Measurements from ENCODE around the gene CARNS1. TPM values are rescaled to one million over a fixed set of nuclear protein-coding genes. Genes with fewer than 3 reads are reported as not detected.

The CARNS1 gene
- total and polyA plus RNA-seq, 2 of the 13 experiments (the other 11 are each of a cell fraction or from before 2014, with no cell fraction given), result not detected

- TF ChIP-seq, protein P1, sequence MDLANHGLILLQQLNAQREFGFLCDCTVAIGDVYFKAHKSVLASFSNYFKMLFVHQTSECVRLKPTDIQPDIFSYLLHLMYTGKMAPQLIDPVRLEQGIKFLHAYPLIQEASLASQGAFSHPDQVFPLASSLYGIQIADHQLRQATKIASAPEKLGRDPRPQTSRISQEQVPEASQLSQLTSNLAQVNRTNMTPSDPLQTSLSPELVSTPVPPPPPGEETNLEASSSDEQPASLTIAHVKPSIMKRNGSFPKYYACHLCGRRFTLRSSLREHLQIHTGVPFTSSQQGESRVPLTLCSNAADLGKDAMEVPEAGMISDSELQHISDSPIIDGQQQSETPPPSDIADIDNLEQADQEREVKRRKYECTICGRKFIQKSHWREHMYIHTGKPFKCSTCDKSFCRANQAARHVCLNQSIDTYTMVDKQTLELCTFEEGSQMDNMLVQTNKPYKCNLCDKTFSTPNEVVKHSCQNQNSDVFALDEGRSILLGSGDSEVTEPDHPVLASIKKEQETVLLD (CRISPR knock-in tag; IDR thresholded peaks at IDR 0.05; ENCODE audit: low read depth), result peak; percentile 26; the same call in 1 of the 2 replicates
- TF ChIP-seq FOXC1 (CRISPR knock-in tag; IDR thresholded peaks at IDR 0.05; ENCODE audit: borderline replicate concordance) (peak; percentile 15; the same call in 1 of the 2 replicates), TGIF2 (CRISPR knock-in tag; IDR thresholded peaks at IDR 0.05) (0 out of 2 replicates have a peak, but pooled peaks have one; percentile 22), ZNF768 (CRISPR knock-in tag; IDR thresholded peaks at IDR 0.05) (no peak), ZNF20 (CRISPR knock-in tag; IDR thresholded peaks at IDR 0.05) (no peak), FOXO1 (CRISPR knock-in tag; IDR thresholded peaks at IDR 0.05) (peak; percentile 24; the same call in 1 of the 2 replicates), HNF4G (IDR thresholded peaks at IDR 0.05; ENCODE audit: borderline replicate concordance, low read depth, low read length) (no peak), HNF4G (CRISPR knock-in tag; IDR thresholded peaks at IDR 0.05; ENCODE audit: borderline replicate concordance, low read depth) (peak; percentile 9; the same call in 1 of the 2 replicates), ZNF772 (CRISPR knock-in tag; IDR thresholded peaks at IDR 0.05) (no peak), CBFB (CRISPR knock-in tag; IDR thresholded peaks at IDR 0.05) (0 out of 2 replicates have a peak, but pooled peaks have one; percentile 9), POLR2G (IDR thresholded peaks at IDR 0.05; ENCODE audit: low read depth, low read length) (peak; percentile 83), DNMT3B (CRISPR knock-in tag; conservative IDR thresholded peaks at IDR 0.05) (no peak), HNRNPLL (IDR thresholded peaks at IDR 0.05; ENCODE audit: low read depth, low read length, poor library complexity, severe bottlenecking) (peak; percentile 34), ZSCAN31 (CRISPR knock-in tag; IDR thresholded peaks at IDR 0.05; ENCODE audit: low read depth) (no peak; the same call in none of the 2 replicates), ZNF563 (CRISPR knock-in tag; IDR thresholded peaks at IDR 0.05) (peak; percentile 75; the same call in 1 of the 2 replicates), GABPA (IDR thresholded peaks at IDR 0.05; ENCODE audit: low read depth, low read length) (peak; percentile 67), GABPA (CRISPR knock-in tag; IDR thresholded peaks at IDR 0.05; ENCODE audit: low read depth) (peak; percentile 55; the same call in 1 of the 2 replicates), ARNTL (CRISPR knock-in tag; IDR thresholded peaks at IDR 0.05) (no peak), JUND (CRISPR knock-in tag; IDR thresholded peaks at IDR 0.05) (no peak), KLF12 (CRISPR knock-in tag; IDR thresholded peaks at IDR 0.05; ENCODE audit: borderline replicate concordance) (peak; percentile 44; the same call in 1 of the 2 replicates), CHD4 (IDR thresholded peaks at IDR 0.05; ENCODE audit: borderline replicate concordance, low read length) (no peak), FOXK1 (CRISPR knock-in tag; IDR thresholded peaks at IDR 0.05; ENCODE audit: borderline replicate concordance, low read depth) (0 out of 2 replicates have a peak, but pooled peaks have one; percentile 16), SP4 (CRISPR knock-in tag; IDR thresholded peaks at IDR 0.05) (peak; percentile 81), ZNF746 (CRISPR knock-in tag; IDR thresholded peaks at IDR 0.05) (peak; percentile 20; the same call in 1 of the 2 replicates), KAT8 (CRISPR knock-in tag; IDR thresholded peaks at IDR 0.05) (peak; percentile 31; the same call in 1 of the 2 replicates), RAD51 (IDR thresholded peaks at IDR 0.05; ENCODE audit: borderline replicate concordance) (no peak)
- TF ChIP-seq, protein P2, sequence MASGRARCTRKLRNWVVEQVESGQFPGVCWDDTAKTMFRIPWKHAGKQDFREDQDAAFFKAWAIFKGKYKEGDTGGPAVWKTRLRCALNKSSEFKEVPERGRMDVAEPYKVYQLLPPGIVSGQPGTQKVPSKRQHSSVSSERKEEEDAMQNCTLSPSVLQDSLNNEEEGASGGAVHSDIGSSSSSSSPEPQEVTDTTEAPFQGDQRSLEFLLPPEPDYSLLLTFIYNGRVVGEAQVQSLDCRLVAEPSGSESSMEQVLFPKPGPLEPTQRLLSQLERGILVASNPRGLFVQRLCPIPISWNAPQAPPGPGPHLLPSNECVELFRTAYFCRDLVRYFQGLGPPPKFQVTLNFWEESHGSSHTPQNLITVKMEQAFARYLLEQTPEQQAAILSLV (CRISPR knock-in tag; IDR thresholded peaks at IDR 0.05; ENCODE audit: borderline replicate concordance), result peak; percentile 15; the same call in 1 of the 2 replicates
- TF ChIP-seq, protein P3, sequence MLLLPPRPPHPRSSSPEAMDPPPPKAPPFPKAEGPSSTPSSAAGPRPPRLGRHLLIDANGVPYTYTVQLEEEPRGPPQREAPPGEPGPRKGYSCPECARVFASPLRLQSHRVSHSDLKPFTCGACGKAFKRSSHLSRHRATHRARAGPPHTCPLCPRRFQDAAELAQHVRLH (CRISPR knock-in tag; IDR thresholded peaks at IDR 0.05; ENCODE audit: borderline replicate concordance, low read depth), result 0 out of 2 replicates have a peak, but pooled peaks have one; percentile 4
- TF ChIP-seq, protein P4, sequence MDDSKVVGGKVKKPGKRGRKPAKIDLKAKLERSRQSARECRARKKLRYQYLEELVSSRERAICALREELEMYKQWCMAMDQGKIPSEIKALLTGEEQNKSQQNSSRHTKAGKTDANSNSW (CRISPR knock-in tag; IDR thresholded peaks at IDR 0.05; ENCODE audit: borderline replicate concordance), result no peak
Observed at GRCh38 chr11:67401495-67402191, 13.8 kb upstream of the CARNS1 start, which contains the start of gene PPP1CA (continued).
